NCI-H1105 treated with DMSO at 0.1 percent for 48 hours (cell line): Measurements from ENCODE around the gene TNPO3.
"Not testable (repeated sequence)": the region's sequence is repeated elsewhere in the genome, so short reads cannot be mapped to it uniquely, and the experiment has no call there.

ENCODE experiments used
- DNase-seq: peaks from one replicate; lab custom pipeline; 2025; lab: John Stamatoyannopoulos, UW

TNPO3 gene

GRCh38 chr7:129069021-129069420 lies 14.1 kb upstream of the TNPO3 start:
- no peak for DNase-seq

- DNase-seq: no peak
These were observed 13.1 kb upstream of the TNPO3 start for GRCh38 chr7:129067943-129068548.

- DNase-seq: not testable (repeated sequence)
These were observed 12.2 kb upstream of the TNPO3 start for GRCh38 chr7:129067132-129067561.

- DNase-seq: no peak
These were observed 11.6 kb upstream of the TNPO3 start for GRCh38 chr7:129066290-129067131.

GRCh38 chr7:129055861-129056464 lies 1.1 kb upstream of the TNPO3 start:
- DNase-seq: no peak

GRCh38 chr7:129055294-129055816 lies 444 bp upstream of the TNPO3 start:
- DNase-seq: no peak

GRCh38 chr7:129053938-129054437 lies 923 bp downstream of the TNPO3 start:
- DNase-seq: no peak

- no peak for DNase-seq
These were observed 2.5 kb downstream of the TNPO3 start for GRCh38 chr7:129052441-129052840.

- not testable (repeated sequence) for DNase-seq
These were observed 3.5 kb downstream of the TNPO3 start for GRCh38 chr7:129051459-129051858.

- no peak for DNase-seq
These were observed 7.2 kb downstream of the TNPO3 start for GRCh38 chr7:129047761-129048160.

GRCh38 chr7:129045682-129046081 lies 9.2 kb downstream of the TNPO3 start:
- DNase-seq: no peak

- no peak for DNase-seq
These were observed 11.9 kb downstream of the TNPO3 start for GRCh38 chr7:129043012-129043411.

GRCh38 chr7:129041142-129042085 lies 13.5 kb downstream of the TNPO3 start:
- no peak for DNase-seq

GRCh38 chr7:129038468-129038867 lies 16.4 kb downstream of the TNPO3 start:
- not testable (repeated sequence) for DNase-seq

GRCh38 chr7:129037585-129037984 lies 17.3 kb downstream of the TNPO3 start:
- no peak for DNase-seq

GRCh38 chr7:129032017-129032416 lies 22.9 kb downstream of the TNPO3 start:
- no peak for DNase-seq

GRCh38 chr7:129030440-129030839 lies 24.5 kb downstream of the TNPO3 start:
- no peak for DNase-seq

- DNase-seq: no peak
These were observed 30.8 kb downstream of the TNPO3 start for GRCh38 chr7:129024125-129024524.

- DNase-seq: no peak
These were observed 33.3 kb downstream of the TNPO3 start for GRCh38 chr7:129021656-129022055.

GRCh38 chr7:129017933-129018538 lies 36.9 kb downstream of the TNPO3 start:
- no peak for DNase-seq

GRCh38 chr7:129017264-129017663 lies 37.6 kb downstream of the TNPO3 start:
- no peak for DNase-seq
